Measurements from ENCODE around the gene ILDR2.

GRCh38 chr1:166911624-166912023 is 63.7 kb downstream of the ILDR2 start:
- TF ChIP-seq CTCF (conservative IDR thresholded peaks at IDR 0.05 in 1 of 2, IDR thresholded peaks at IDR 0.05 in 1 of 2; ENCODE audit: low read depth in 1 of 2, low read length in 2 of 2) (no peak), EZH2 (IDR thresholded peaks at IDR 0.05; ENCODE audit: low read length, missing control alignments) (no peak)
